A673 (cell line): ENCODE results near the gene SMS. TPM values are rescaled to one million over a fixed set of nuclear protein-coding genes. Genes with fewer than 3 reads are reported as not detected.

Experiments
- BruUV-seq: library from RNA; stranded (reverse); fragments of 400-500 nt; replicated peaks from 2 replicates; lab custom pipeline; 2021; lab: Mats Ljungman, UMichigan
- CTCF ChIA-PET: fragments of 300-600 bp; sonication (Branson Sonifier 250); formaldehyde crosslinking; loops from one replicate; lab custom pipeline; 2022; ENCODE audit warnings: antibody characterized with exemption; lab: Charles Lee
- POLR2A ChIA-PET: fragments of 300-600 bp; sonication (Branson Sonifier 250); formaldehyde crosslinking; loops from one replicate; lab custom pipeline; 2022; ENCODE audit warnings: antibody characterized with exemption; ENCODE audit not compliant: low non-redundant PET; lab: Charles Lee
- DNase-seq: peaks from one replicate; pipeline ENCODE4 v3.0.0-alpha.2; 2015; ENCODE audit warnings: low spot score
- H3K27ac ChIP-seq: fragments of 200-600 bp; sonication (generic); 2 replicates; pipeline ENCODE4 v1.5.1; 2016; ENCODE audit warnings: mixed run types, low read depth, mild to moderate bottlenecking, mixed read lengths, antibody characterized with exemption, low read length; ENCODE audit not compliant: poor library complexity, severe bottlenecking
- H3K27me3 ChIP-seq: fragments of 200-600 bp; sonication (generic); replicated peaks from 2 replicates; pipeline ENCODE4 v1.6.1; 2017; ENCODE audit warnings: mixed run types, low read depth, mild to moderate bottlenecking, mixed read lengths, antibody characterized with exemption, low read length; ENCODE audit not compliant: insufficient read depth, poor library complexity
- H3K36me3 ChIP-seq: fragments of 200-600 bp; sonication (generic); 2 replicates; pipeline ENCODE4 v1.6.1; 2016; ENCODE audit warnings: mixed run types, mild to moderate bottlenecking, mixed read lengths, antibody characterized with exemption, low read length; ENCODE audit not compliant: insufficient read depth, poor library complexity, severe bottlenecking
- H3K4me1 ChIP-seq: fragments of 200-600 bp; sonication (generic); 2 replicates; pipeline ENCODE4 v1.6.1; 2017; ENCODE audit warnings: mixed run types, mild to moderate bottlenecking, mixed read lengths, antibody characterized with exemption, low read length; ENCODE audit not compliant: insufficient read depth, poor library complexity, severe bottlenecking
- H3K4me3 ChIP-seq: fragments of 200-600 bp; sonication (generic); 2 replicates; pipeline ENCODE4 v1.5.1; 2016; ENCODE audit warnings: low read depth, mixed run types, mild to moderate bottlenecking, mixed read lengths, low read length; ENCODE audit not compliant: poor library complexity, severe bottlenecking
- H3K9me3 ChIP-seq: fragments of 200-600 bp; sonication (generic); 2 replicates; pipeline ENCODE4 v1.6.1; 2016; ENCODE audit warnings: mixed run types, low read depth, mild to moderate bottlenecking, mixed read lengths, antibody characterized with exemption, low read length; ENCODE audit not compliant: poor library complexity, severe bottlenecking
- CTCF ChIP-seq: fragments of 300-800, 200-600 bp; sonication (generic); conservative IDR thresholded peaks from 2 replicates; pipeline ENCODE4 v1.5.1; 2017; ENCODE audit warnings: low read depth, mild to moderate bottlenecking, antibody characterized with exemption, low read length, moderate library complexity, mixed read lengths
- EZH2 ChIP-seq: fragments of 200-600 bp; sonication (generic); IDR thresholded peaks from 2 replicates; pipeline ENCODE4 v1.6.1; 2017; ENCODE audit warnings: borderline replicate concordance, low read depth, mild to moderate bottlenecking, mixed read lengths, antibody characterized with exemption, low read length; ENCODE audit not compliant: poor library complexity, severe bottlenecking
- intact Hi-C: fragments of 100-400 bp; cut with micrococcal nuclease; formaldehyde crosslinking; loops from one replicate; pipeline ENCODE4 v1.10.0; 2022; ENCODE audit not compliant: unreplicated experiment
- total RNA-seq: library from RNA; stranded (reverse); gene quantifications from 2 replicates; pipeline ENCODE4 v1.2.3, GENCODE V29; 2021

SMS gene
- total RNA-seq, 1 experiment from 2014 or later, result 108 TPM

GRCh38 chrX:21933077-21933476, 7.4 kb upstream of the SMS start:
- intact Hi-C loops, result no loop called here
- H3K9me3 ChIP-seq, result no peaks in the 10 kb centered on the region
- CTCF ChIA-PET, result no interaction called here
- TF ChIP-seq CTCF, result peak; percentile 24; the same call in 1 of the 2 replicates
- TF ChIP-seq EZH2, result no peak
- no peak overlapping the region for H3K27ac ChIP-seq
- H3K4me3 ChIP-seq, result no peak overlapping the region
- no TSS peak for BruUV-seq
- H3K27me3 ChIP-seq, result no peaks in the 10 kb centered on the region
- DNase-seq, result no peak
- no peaks in the 10 kb centered on the region for H3K36me3 ChIP-seq
- POLR2A ChIA-PET, result no interaction called here
- H3K4me1 ChIP-seq, result no peaks in the 10 kb centered on the region

- intact Hi-C loops, result no loop called here
- Histone ChIP-seq H3K4me1 (no peaks in the 10 kb centered on the region), H3K9me3 (no peaks in the 10 kb centered on the region), H3K27ac (no peak overlapping the region), H3K27me3 (no peaks in the 10 kb centered on the region), H3K4me3 (no peak overlapping the region), H3K36me3 (no peaks in the 10 kb centered on the region)
- ChIA-PET POLR2A (no interaction called here), CTCF (no interaction called here)
- no peak for TF ChIP-seq EZH2
- TF ChIP-seq CTCF, result no peak
- no TSS peak for BruUV-seq
- no peak for DNase-seq
Observed at GRCh38 chrX:21934414-21934813, 6.1 kb upstream of the SMS start.

- ChIA-PET CTCF (no interaction called here), POLR2A (no interaction called here)
- no peak overlapping the region for H3K27ac ChIP-seq
Observed at GRCh38 chrX:21939906-21940305, 603 bp upstream of the SMS start.

More at GRCh38 chrX:21939906-21940305, 603 bp upstream of the SMS start:
- Histone ChIP-seq H3K4me3 (peak overlapping the region; percentile 54), H3K36me3 (no peaks in the 10 kb centered on the region), H3K4me1 (no peaks in the 10 kb centered on the region), H3K9me3 (no peaks in the 10 kb centered on the region), H3K27me3 (no peaks in the 10 kb centered on the region)
- no TSS peak for BruUV-seq
- no peak for TF ChIP-seq CTCF
- TF ChIP-seq EZH2, result no peak
- no peak for DNase-seq
- intact Hi-C loops, result no loop called here
